Uterus (tissue), 4 donors: ENCODE data around the gene NHP2. TPM values are rescaled to one million over a fixed set of nuclear protein-coding genes. Genes with fewer than 3 reads are reported as not detected.

Experiments used
- DNase-seq, 2 donors: peaks; one replicate each; pipeline ENCODE4 v3.0.0-alpha.2; 2019 to 2020
- H3K27ac ChIP-seq, 2 donors: fragments of 200-600 bp; sonication (generic); 1 replicate in 1 of 2; 2 replicates in 1 of 2; pipeline ENCODE4 v1.5.1; 2016 to 2018
- H3K27me3 ChIP-seq, 2 donors: fragments of 200-600 bp; sonication (generic); one replicate each; pipeline ENCODE4 v1.5.1; 2018 to 2019; ENCODE audit warnings: control low read depth in 1 of 2
- H3K36me3 ChIP-seq, 2 donors: fragments of 200-600 bp; sonication (generic); one replicate each; pipeline ENCODE4 v1.5.1; 2019; ENCODE audit warnings: control low read depth in 1 of 2
- H3K4me1 ChIP-seq, 2 donors: fragments of 200-600 bp; sonication (generic); one replicate each; pipeline ENCODE4 v1.5.1; 2018 to 2019; ENCODE audit warnings: control low read depth in 1 of 2
- H3K4me3 ChIP-seq, 2 donors: fragments of 200-600 bp; sonication (generic); 1 replicate in 1 of 2; 2 replicates in 1 of 2; pipeline ENCODE4 v1.5.1; 2018 to 2019; ENCODE audit warnings: mild to moderate bottlenecking in 1 of 2
- H3K9me3 ChIP-seq, 2 donors: fragments of 200-600 bp; sonication (generic); one replicate each; pipeline ENCODE4 v1.5.1; 2019; ENCODE audit warnings: control low read depth in 1 of 2
- POLR2A ChIP-seq, 2 donors: fragments of 450-650 bp; IDR thresholded peaks; one replicate each; pipeline ENCODE4 v1.6.1; 2016; ENCODE audit warnings: antibody characterized with exemption in 2 of 2, mild to moderate bottlenecking in 1 of 2, moderate library complexity in 1 of 2
- intact Hi-C: fragments of 100-400 bp; cut with DNase I; formaldehyde crosslinking; loops from one replicate; pipeline ENCODE4 v1.15.1; 2023; ENCODE audit warnings: low total_unique reads
- total RNA-seq, 4 donors: library from RNA; depleted of rRNA in 3 of 4; stranded (reverse); fragments of >200 nt in 3 of 4; gene quantifications; one replicate each; pipeline versions ENCODE4 v1.1.0 to v1.2.4, GENCODE V29; 2014 to 2023
- TF ChIP-seq, protein P1 (sequence below), 4 experiments: fragments of 200-600 bp in 2 of 4; fragments of 450-650 bp in 2 of 4; sonication (generic) in 2 of 4; IDR thresholded peaks; one replicate each; pipeline ENCODE4 v1.5.1; 2016 to 2019; ENCODE audit warnings: antibody characterized with exemption in 4 of 4, mild to moderate bottlenecking in 2 of 4, moderate library complexity in 1 of 4
- donor health status: DM: yes; HTN: yes; CAD: no.

The NHP2 gene
- 100 to 1,000 TPM in 3 of 4 donors, 10 to 100 TPM in 1; 83.4 to 180 (median 147) TPM for total RNA-seq

- H3K4me3 ChIP-seq: peak within 1 kb of the TSS; percentile 67 to 82
- H3K27me3 ChIP-seq: no peaks in the 10 kb centered on the region
- peak; percentile 99 to 100 for DNase-seq
- no peaks in the 10 kb centered on the region for H3K9me3 ChIP-seq
- TF ChIP-seq, protein P1, sequence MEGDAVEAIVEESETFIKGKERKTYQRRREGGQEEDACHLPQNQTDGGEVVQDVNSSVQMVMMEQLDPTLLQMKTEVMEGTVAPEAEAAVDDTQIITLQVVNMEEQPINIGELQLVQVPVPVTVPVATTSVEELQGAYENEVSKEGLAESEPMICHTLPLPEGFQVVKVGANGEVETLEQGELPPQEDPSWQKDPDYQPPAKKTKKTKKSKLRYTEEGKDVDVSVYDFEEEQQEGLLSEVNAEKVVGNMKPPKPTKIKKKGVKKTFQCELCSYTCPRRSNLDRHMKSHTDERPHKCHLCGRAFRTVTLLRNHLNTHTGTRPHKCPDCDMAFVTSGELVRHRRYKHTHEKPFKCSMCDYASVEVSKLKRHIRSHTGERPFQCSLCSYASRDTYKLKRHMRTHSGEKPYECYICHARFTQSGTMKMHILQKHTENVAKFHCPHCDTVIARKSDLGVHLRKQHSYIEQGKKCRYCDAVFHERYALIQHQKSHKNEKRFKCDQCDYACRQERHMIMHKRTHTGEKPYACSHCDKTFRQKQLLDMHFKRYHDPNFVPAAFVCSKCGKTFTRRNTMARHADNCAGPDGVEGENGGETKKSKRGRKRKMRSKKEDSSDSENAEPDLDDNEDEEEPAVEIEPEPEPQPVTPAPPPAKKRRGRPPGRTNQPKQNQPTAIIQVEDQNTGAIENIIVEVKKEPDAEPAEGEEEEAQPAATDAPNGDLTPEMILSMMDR (IDR thresholded peaks at IDR 0.05): peak in 1 of 4 experiments; percentile 35
- TF ChIP-seq POLR2A (IDR thresholded peaks at IDR 0.05): peak in 1 of 2 donors; percentile 40
- H3K36me3 ChIP-seq: no peaks in the 10 kb centered on the region
- no peaks in the 10 kb centered on the region for H3K4me1 ChIP-seq
- peak within 1 kb of the TSS; percentile 62 to 76 for H3K27ac ChIP-seq
- intact Hi-C loops: no loop called here
Observed at GRCh38 chr5:178153530-178154340, at the start of gene NHP2. Gene NHP2, minus strand, starts transcription at chr5:178153885. Its CDS starts 68 bp downstream, at chr5:178153817.

- no peak for DNase-seq
- H3K4me1 ChIP-seq: peaks cover 6 to 12% of the 10 kb centered on the region in 2 donors
- no peak overlapping the region for H3K4me3 ChIP-seq
- H3K36me3 ChIP-seq: no peaks in the 10 kb centered on the region
- H3K27me3 ChIP-seq: no peaks in the 10 kb centered on the region
- intact Hi-C loops: no loop called here
- H3K9me3 ChIP-seq: no peaks in the 10 kb centered on the region
- no peak overlapping the region for H3K27ac ChIP-seq
- TF ChIP-seq, protein P1 (IDR thresholded peaks at IDR 0.05): no peak
- no peak for TF ChIP-seq POLR2A (IDR thresholded peaks at IDR 0.05)
Observed at GRCh38 chr5:178202541-178202940, 48.9 kb upstream of the NHP2 start.

DNA sequence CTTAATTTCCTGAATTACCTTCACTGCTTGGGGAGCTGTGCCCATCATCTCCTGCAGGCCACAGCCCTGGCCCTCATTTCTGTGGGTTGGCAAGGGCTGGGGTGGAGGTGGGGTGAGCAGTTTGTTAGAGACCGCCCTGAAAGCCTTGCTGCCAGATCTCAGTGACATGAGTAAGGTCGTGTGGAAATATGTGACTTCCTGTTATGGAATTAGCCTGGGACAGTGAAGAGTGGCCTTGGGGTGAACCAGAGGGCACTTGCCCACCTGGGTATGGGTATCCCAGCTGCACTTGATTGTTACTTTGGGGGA, 48.2 kb upstream of the NHP2 start:
- Histone ChIP-seq H3K27ac (no peak overlapping the region), H3K9me3 (no peaks in the 10 kb centered on the region), H3K36me3 (no peaks in the 10 kb centered on the region), H3K27me3 (no peaks in the 10 kb centered on the region), H3K4me3 (no peak overlapping the region), H3K4me1 (peaks cover 6 to 12% of the 10 kb centered on the region in 2 donors)
- DNase-seq: no peak
- intact Hi-C loops: no loop called here
- TF ChIP-seq, protein P1 (IDR thresholded peaks at IDR 0.05): no peak
- TF ChIP-seq POLR2A (IDR thresholded peaks at IDR 0.05): no peak

DNA sequence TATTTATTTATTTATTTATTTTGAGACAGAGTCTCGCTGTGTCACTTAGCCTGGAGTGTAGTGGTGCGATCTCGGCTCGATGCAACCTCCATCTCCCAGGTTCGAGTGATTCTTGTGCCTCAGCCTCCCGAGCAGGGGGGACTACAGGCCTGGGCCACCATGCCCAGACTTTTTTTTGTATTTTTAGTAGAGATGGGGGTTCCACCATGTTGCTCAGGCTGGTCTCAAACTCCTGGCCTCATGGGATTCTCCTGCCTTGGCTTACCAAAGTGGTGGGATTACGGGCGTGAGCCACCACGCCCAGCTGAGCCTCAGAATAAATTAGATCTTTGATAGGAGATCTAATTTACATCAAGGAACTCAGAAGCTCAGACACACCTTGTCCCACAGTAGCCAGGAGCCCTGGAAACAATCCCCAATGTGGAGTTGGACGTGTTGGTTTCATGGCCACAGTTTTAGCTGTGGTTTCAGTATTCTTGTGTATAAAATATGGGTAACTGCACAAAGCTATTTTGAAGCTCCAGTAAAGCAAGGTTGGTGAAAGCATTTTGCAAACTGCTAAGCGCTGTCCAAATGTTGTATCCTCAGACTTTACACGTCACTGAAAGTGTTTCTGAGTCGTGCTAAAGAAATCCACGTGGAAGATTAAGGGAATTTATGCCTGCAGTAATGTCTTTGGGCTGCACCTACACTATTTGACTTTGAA, 47.7 kb upstream of the NHP2 start:
- no peak for DNase-seq
- Histone ChIP-seq H3K9me3 (no peaks in the 10 kb centered on the region), H3K27ac (no peak overlapping the region), H3K4me1 (peaks cover 6 to 9% of the 10 kb centered on the region in 2 donors), H3K27me3 (no peaks in the 10 kb centered on the region), H3K36me3 (no peaks in the 10 kb centered on the region), H3K4me3 (no peak overlapping the region)
- TF ChIP-seq, protein P1 (IDR thresholded peaks at IDR 0.05): no peak
- TF ChIP-seq POLR2A (IDR thresholded peaks at IDR 0.05): no peak
- intact Hi-C loops: no loop called here
